D721Med (cell line): ENCODE measurements around the gene PBX2.

Source experiments
- DNase-seq: peaks from one replicate; pipeline ENCODE4 v3.0.0; 2011; ENCODE audit warnings: low spot score; ENCODE audit not compliant: insufficient read length
- FAIRE-seq: peaks from 2 replicates; lab custom pipeline; 2011; peaks lifted over from hg19 to GRCh38; lab: Jason Lieb, UNC
- CTCF ChIP-seq: IDR thresholded peaks from 2 replicates; pipeline ENCODE4 v1.5.1; 2012; ENCODE audit warnings: mild to moderate bottlenecking, control low read depth; ENCODE audit not compliant: insufficient read depth; ENCODE audit errors: missing control alignments

PBX2 gene

GRCh38 chr6:32178547-32179440, 11.2 kb downstream of the PBX2 start:
- no peak for TF ChIP-seq CTCF
- no peak for FAIRE-seq

GRCh38 chr6:32177788-32178546, 12.0 kb downstream of the PBX2 start, which contains the start of gene RNF5:
RNF5 (plus strand) TSS chr6:32178405; CDS start chr6:32178512, 107 bp downstream.
- DNase-seq (peak; percentile 93), FAIRE-seq (no peak)

More at GRCh38 chr6:32178547-32179440, 11.2 kb downstream of the PBX2 start:
- no peak for DNase-seq

GRCh38 chr6:32177183-32177787, 12.7 kb downstream of the PBX2 start:
- DNase-seq, result no peak
- FAIRE-seq, result no peak
- TF ChIP-seq CTCF, result no peak

More at GRCh38 chr6:32177788-32178546, 12.0 kb downstream of the PBX2 start, which contains the start of gene RNF5:
- TF ChIP-seq CTCF, result no peak

GRCh38 chr6:32176476-32177182, 13.4 kb downstream of the PBX2 start:
- DNase-seq, result no peak
- TF ChIP-seq CTCF, result no peak
- FAIRE-seq, result no peak

- DNase-seq, result peak; percentile 85
- no peak for TF ChIP-seq CTCF
- no peak for FAIRE-seq
Measured at GRCh38 chr6:32175711-32176475, 14.1 kb downstream of the PBX2 start, which contains the start of gene AGPAT1. AGPAT1 (minus strand) TSS chr6:32176084; CDS start chr6:32171496, 4,588 bp downstream.

- no peak for TF ChIP-seq CTCF
- FAIRE-seq (no peak), DNase-seq (no peak)
Measured at GRCh38 chr6:32175322-32175710, 14.7 kb downstream of the PBX2 start.
